GF-D8 (cell line): Measurements from ENCODE around the gene OPN1MW2.
"Not testable (repeated sequence)": the region's sequence is repeated elsewhere in the genome, so short reads cannot be mapped to it uniquely, and the experiment has no call there.

ENCODE experiments used
- DNase-seq: peaks from one replicate; lab custom pipeline; 2025; lab: John Stamatoyannopoulos, UW

OPN1MW2 gene

DNA sequence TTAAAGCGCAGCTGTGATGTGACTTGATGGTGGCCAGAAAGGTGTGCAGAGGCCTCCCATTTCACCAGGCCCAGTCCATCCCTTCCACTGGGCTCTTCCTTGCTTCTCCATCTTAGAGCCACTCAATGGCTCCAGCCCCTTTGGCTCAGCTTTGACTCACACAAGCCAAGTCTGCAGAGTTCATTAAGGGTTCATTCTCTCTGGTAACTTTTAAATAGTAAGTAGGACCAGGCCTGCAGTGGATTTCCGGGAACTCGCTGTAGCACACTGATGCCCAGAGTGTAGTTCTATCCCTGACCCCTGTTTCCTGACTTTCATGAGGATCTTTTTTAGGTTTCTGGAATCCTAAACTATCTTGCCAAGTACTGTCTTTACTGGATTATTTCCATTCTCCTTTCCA lies 49.7 kb downstream of the OPN1MW2 start:
- DNase-seq: not testable (repeated sequence)
